GM12892 (cell line): ENCODE data around the gene EHBP1.

Experiments
- DNase-seq: peaks from one replicate; pipeline ENCODE4 v3.0.0; 2011; ENCODE audit not compliant: insufficient read length
- FAIRE-seq: peaks from 2 replicates; lab custom pipeline; 2011; peaks lifted over from hg19 to GRCh38; lab: Jason Lieb, UNC
- POLR2A ChIP-seq: IDR thresholded peaks from 2 replicates; pipeline ENCODE4 v1.6.1; 2011; ENCODE audit warnings: low read depth, low read length, control low read depth
- POLR2AphosphoS5 ChIP-seq: IDR thresholded peaks from 2 replicates; pipeline ENCODE4 v1.6.1; 2011; ENCODE audit warnings: low read depth, low read length, control low read depth
- TAF1 ChIP-seq: IDR thresholded peaks from 2 replicates; pipeline ENCODE4 v1.6.1; 2011; ENCODE audit warnings: low read depth, mild to moderate bottlenecking, control low read depth, low read length, borderline replicate concordance

EHBP1 gene

DNA sequence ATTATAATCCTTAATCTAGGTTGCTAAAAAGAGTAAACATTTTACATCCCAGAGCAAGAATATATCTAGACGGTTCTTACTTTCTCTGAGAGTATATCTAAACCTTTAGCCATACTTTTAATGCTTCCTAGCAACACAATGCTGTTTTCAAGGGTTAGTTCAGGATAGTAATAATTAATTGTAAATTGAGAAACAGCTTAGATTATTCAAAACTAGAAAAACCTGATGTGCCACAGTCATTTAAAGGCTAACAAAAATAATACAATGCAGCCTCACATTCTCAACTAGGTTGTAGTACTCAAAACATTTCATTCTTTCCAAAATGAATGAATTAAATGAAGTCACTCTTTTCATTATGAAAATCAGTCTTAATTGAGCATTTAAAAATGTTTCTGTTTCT, 241.9 kb downstream of the EHBP1 start:
- DNase-seq, result no peak
- no peak for TF ChIP-seq POLR2A
- TF ChIP-seq TAF1, result no peak
- TF ChIP-seq POLR2AphosphoS5, result no peak
- no peak for FAIRE-seq

DNA sequence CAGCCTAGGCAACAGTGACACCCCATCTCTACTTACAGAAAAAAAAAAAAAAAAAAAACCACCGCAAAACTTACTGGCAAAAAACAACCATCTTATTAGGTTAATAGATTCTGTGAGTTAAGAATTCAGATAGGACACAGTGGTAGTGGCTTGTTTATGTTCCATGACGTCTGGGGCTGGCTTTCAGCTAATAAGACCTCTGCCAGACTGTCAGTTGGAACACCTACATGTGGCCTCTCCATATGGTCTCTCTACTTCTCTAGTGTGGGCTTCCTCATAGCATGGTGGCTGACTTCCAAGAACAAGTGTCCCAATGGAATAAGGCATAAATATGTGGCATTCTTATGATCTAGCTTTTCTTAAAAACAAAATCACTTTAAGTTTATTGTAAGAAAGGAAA, 251.1 kb downstream of the EHBP1 start:
- DNase-seq (no peak), FAIRE-seq (no peak)
- TF ChIP-seq TAF1, result no peak
- TF ChIP-seq POLR2AphosphoS5, result no peak
- TF ChIP-seq POLR2A, result no peak

DNA sequence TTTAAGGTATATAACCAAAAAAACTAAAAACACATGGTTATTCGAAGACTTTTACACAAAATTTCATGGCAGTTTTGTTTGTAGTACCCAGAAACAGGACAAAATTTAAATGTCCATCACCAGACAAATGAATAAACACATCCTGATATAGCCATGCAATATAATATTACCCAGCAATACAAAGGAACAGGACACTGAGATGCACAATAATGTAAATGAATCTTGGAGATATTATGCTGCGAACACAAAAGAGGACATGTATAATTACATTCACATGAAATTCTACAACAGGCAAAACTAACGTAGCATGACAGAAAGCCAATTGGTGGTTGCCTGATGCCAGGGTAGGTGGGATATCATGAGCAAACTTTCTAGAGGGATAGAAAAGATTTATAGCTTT, 252.7 kb downstream of the EHBP1 start:
- no peak for FAIRE-seq
- DNase-seq, result no peak
- TF ChIP-seq POLR2AphosphoS5, result no peak
- TF ChIP-seq POLR2A, result no peak
- no peak for TF ChIP-seq TAF1

DNA sequence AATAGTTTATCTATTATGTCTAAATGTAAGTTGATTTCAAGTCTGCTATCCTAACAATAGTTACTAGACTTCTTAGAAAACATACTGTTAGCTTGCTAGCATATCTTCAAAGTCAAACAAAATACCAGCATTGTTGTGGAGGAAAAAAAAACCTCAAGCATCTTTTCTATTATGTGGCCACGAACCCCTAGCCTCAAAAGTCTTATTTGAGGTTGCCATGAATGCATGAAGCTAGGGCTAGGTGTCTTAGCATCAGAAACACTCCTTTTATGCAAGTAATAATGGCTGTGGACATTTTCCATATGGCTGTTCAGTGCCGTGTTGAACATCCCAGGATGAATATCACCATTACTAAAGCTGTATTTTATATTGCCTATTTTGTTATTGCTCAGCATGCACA, 258.5 kb downstream of the EHBP1 start:
- no peak for DNase-seq
- no peak for TF ChIP-seq TAF1
- TF ChIP-seq POLR2AphosphoS5, result no peak
- no peak for TF ChIP-seq POLR2A
- no peak for FAIRE-seq

DNA sequence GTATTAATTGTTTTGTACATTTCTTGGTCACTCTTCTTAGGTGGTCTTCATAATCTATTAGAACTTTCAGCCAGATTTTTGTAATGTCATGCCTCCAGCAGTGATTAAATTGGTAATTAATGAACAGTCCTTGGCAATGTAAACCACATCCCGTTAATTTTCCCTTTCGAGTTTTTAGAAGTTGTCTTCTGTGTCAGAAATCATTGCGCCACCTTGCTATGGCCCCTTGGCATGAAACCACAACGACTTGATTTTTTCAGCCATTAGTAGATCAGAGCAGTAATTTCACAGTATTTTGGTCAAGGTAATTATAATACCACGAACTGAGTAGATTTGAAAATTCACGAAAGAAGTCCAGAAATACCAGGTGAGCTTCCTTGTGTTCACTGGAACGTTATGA, 259.2 kb downstream of the EHBP1 start:
- FAIRE-seq, result no peak
- TF ChIP-seq TAF1 (no peak), POLR2A (no peak)
- DNase-seq, result no peak

DNA sequence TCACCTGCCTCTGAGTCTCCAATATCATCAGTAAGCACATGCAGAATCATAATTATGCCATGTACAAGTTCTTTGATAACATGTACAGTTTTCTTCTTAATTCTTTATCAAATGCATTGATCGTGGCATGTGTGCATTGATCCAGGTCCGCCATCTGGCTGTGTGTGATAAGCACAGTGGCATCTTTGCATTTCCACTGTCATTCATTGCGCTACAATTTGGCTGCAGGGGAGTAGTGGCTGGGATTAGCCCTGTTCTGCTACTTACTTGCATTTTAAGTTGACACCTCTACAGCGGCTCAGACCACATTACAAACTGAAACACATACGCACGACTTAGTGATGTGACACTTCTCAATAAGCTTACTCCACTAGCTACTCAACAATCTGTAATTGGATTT, 261.5 kb downstream of the EHBP1 start:
- TF ChIP-seq POLR2A, result no peak
- TF ChIP-seq TAF1, result no peak
- no peak for TF ChIP-seq POLR2AphosphoS5
- FAIRE-seq, result no peak
- no peak for DNase-seq

DNA sequence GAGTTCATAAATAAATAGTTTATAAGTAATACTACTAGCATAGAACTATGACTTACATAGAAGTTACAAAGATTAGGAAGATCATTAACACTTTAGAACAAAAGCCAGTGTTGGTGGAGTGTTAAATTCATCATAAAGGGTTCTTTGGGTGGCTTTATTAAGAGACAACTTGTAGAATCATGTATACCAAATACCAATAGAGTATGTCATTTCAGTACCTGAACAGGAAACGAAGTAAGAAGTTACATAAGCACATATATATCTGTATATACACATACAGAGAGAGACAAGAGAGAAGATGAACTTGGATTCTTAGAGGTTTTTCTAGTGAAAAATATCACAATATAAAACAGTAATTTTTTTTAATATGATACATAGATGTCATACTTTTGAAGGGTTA, 262.7 kb downstream of the EHBP1 start:
- FAIRE-seq, result no peak

DNA sequence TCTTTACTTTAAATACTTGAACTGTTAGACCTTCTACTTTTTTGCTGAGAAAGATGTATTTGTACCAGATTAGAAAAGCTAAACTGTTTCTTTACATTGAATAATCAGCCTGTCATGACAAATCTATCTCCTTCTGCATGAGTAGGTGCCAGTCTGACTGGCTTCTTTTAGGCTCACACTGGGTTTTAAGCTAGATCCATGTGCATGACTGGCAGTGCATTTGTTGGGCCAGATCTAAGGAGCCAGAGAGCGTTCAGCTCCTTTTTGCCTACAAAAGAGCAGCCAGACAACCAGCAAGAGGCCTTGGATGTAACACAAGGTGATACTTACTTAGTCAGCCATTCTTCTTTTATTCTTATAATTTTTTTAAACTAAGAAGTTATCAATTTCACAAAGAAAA, 263.2 kb downstream of the EHBP1 start:
- no peak for DNase-seq
- TF ChIP-seq TAF1 (no peak), POLR2A (no peak)
- no peak for FAIRE-seq

More for the DNA sequence above, 262.7 kb downstream of the EHBP1 start:
- DNase-seq, result no peak
- no peak for TF ChIP-seq POLR2AphosphoS5
- TF ChIP-seq TAF1, result no peak
- no peak for TF ChIP-seq POLR2A

DNA sequence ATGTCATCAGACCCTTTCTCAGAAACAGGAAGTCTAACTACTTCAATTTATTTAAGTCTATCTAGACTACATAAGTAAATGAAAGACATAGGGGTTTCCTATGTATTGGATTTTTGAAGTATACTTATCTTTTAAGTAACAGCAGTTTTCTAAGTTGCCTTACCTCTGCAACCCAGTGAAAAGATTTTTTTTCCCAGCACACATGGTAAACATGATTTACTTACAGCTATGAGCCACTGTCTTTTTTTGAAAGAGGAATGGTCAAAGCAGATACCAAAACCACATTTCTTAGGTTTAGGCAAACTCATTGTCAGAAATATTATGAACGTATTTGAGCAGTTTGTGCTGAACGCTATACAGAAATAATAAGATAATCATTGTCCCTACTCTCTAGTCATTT, 266.4 kb downstream of the EHBP1 start:
- DNase-seq, result no peak
- no peak for TF ChIP-seq POLR2A
- no peak for TF ChIP-seq TAF1
- no peak for TF ChIP-seq POLR2AphosphoS5
- FAIRE-seq, result no peak

DNA sequence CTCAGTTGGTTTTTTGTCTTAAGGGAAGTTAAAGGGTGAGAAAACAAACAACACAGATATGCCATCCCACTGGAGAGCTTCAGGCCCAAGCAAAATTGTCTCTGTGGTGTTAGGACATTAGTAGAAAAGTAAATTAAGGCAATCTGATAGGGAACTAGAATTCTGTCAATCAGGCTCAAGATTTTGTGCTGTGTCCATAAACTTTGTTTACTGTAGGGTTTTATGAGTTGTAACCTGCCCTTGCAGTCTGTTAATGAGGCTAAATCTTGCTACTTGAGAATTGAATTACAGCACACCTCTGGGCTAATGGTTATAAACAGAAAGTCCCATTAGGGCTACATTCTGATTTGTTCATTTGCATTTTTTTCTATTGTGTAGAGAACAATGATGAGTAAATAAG, 267.1 kb downstream of the EHBP1 start:
- DNase-seq (no peak), FAIRE-seq (no peak)
- TF ChIP-seq TAF1 (no peak), POLR2A (no peak), POLR2AphosphoS5 (no peak)

DNA sequence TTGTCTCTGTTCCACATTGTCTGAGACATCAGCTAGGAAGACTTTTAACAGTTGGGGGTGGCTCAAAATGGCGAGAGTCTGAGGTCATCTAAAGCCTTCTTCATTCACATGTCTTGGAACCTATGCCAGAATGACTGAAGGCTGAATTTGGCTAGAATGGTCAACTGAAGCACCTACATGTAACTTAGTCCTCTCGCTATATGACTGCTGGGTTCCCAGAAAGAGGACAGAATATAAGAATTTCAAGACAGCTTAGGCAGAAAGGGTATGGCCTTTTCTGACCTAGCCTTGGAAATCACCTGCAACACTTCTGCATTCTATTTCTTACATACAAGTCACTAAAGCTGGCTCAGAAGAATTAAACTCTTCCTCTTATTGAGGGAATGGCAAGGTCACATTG, 269.5 kb downstream of the EHBP1 start:
- FAIRE-seq, result no peak
- TF ChIP-seq POLR2A, result no peak
- TF ChIP-seq POLR2AphosphoS5, result no peak
- TF ChIP-seq TAF1, result no peak
- DNase-seq, result no peak

DNA sequence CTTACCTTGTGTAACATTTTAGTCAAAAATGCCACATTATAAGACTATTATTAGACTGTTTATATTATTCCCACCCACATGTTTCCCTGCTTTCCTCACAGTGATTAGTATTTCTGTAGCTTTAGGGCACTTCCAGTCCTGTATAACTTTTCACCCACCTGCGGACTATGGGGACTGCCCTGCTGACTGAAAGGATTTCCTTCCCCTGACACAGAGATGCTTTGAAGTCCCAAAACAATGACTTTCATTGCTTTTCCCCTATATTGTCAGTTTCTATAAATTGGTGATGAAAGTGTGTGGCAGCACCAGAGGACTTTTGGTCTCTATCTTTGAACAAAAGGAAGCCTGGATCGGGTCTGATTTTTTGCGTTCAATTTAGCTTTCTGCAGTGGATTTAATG, 286.1 kb downstream of the EHBP1 start:
- TF ChIP-seq POLR2A (no peak), TAF1 (no peak), POLR2AphosphoS5 (no peak)

DNA sequence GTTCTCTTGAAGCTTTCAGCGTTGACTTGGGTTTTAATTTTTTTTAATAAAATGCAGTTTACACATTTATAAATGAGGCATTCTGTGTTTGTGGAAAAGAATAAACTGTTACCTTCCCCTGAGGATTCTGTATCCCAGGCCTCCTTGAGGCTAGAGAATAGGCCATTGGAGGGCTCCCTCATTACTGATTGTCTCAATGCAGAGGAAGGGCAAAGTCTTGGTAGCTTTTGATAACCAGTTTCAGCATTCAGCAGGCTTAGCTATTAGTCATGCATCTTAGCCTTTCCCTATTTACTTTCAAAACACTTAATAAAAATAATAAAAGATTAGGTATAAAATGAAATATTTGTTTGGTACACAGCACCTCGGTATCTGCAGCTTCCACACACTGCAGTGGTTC, 287.0 kb downstream of the EHBP1 start:
- DNase-seq, result no peak
- TF ChIP-seq TAF1 (no peak), POLR2A (no peak), POLR2AphosphoS5 (no peak)
- no peak for FAIRE-seq

More for the DNA sequence above, 286.1 kb downstream of the EHBP1 start:
- FAIRE-seq (no peak), DNase-seq (no peak)
